HG02943 (cell line): ENCODE results near the gene PROM1.

Source experiments
- ATAC-seq: cut with Tn5 transposase; IDR thresholded peaks from one replicate; pipeline ENCODE4 v1.9.1; 2021; ENCODE audit warnings: mild to moderate bottlenecking, low read depth, moderate library complexity; ENCODE audit not compliant: unreplicated experiment

Gene PROM1

DNA sequence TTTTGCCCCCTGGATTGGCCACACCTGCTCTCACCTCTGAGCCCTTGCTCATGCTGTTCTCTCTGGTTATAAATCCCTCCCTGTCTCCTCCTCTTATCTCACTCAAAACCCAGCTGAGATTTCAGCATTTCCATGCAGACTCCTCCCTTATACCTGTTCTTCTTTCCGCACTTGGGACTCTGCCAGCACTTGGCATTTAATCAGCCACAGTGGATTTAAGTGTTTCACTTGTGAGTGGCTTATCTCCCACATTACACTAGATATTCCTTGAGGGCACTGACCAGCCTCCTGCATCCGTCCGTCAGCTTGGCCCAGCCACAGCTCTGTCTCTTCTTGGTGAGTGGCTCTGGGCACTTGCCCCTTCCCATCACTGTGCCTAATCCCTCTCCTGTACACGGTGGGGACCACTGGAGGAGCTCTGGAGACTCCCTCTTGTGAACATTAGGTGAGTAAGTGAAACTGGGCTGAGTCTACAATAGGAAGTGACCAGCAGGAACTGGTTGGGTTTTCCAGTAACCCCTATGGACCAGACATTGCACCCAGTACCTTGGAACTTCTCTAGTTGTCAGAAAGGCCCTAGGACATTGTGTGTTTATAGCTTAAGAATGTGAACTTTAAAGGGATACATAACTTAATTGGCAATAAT is 165.2 kb downstream of the PROM1 start:
- ATAC-seq, result no peak
